ENCODE measurements around the gene ISG15. TPM values are rescaled to one million over a fixed set of nuclear protein-coding genes. Genes with fewer than 3 reads are reported as not detected.
"Not testable (repeated sequence)": the region's sequence is repeated elsewhere in the genome, so short reads cannot be mapped to it uniquely, and the experiment has no call there.

The ISG15 gene
- total RNA-seq, 2 donors from 2014 or later, result 8.3 to 29.0 TPM

- Histone ChIP-seq H3K27ac (no peak overlapping the region), H3K4me3 (no peak overlapping the region), H3K9me3 (no peaks in the 10 kb centered on the region), H3K4me1 (peaks cover 8% of the 10 kb centered on the region), H3K36me3 (replicated peaks in 1 of 2; ENCODE audit: insufficient read depth in 1 of 2, low read depth in 2 of 2) (no peaks in the 10 kb centered on the region), H3K27me3 (peaks cover 0 to 6% of the 10 kb centered on the region in 2 donors)
- intact Hi-C loops (cut with DNase I), result no loop called here
- ATAC-seq (no peak), DNase-seq (no peak)
- no peak for TF ChIP-seq CTCF (IDR thresholded peaks at IDR 0.05)
- no peak for TF ChIP-seq POLR2A (IDR thresholded peaks at IDR 0.05)
- 95 to 99% methylated on average over 11 to 18 of the region's 18 CpGs for WGBS, 2 donors
These were observed 40.4 kb downstream of the ISG15 start for GRCh38 chr1:1053682-1054081.

- no peak for TF ChIP-seq POLR2A (IDR thresholded peaks at IDR 0.05)
- DNase-seq, result no peak
- Histone ChIP-seq H3K36me3 (replicated peaks in 1 of 2; ENCODE audit: insufficient read depth in 1 of 2, low read depth in 2 of 2) (no peaks in the 10 kb centered on the region), H3K27me3 (peaks cover 0 to 7% of the 10 kb centered on the region in 2 donors), H3K27ac (no peak overlapping the region), H3K4me3 (no peak overlapping the region), H3K9me3 (no peaks in the 10 kb centered on the region), H3K4me1 (peaks cover 13% of the 10 kb centered on the region)
- ATAC-seq, result no peak
- intact Hi-C loops (cut with DNase I), result no loop called here
- 77 to 85% methylated on average over 4 to 15 of the region's 18 CpGs for WGBS, 2 donors
These were observed 40.9 kb downstream of the ISG15 start for GRCh38 chr1:1054099-1054700.

GRCh38 chr1:1054971-1055370 lies 41.7 kb downstream of the ISG15 start:
- Histone ChIP-seq H3K9me3 (no peaks in the 10 kb centered on the region), H3K36me3 (replicated peaks in 1 of 2; ENCODE audit: insufficient read depth in 1 of 2, low read depth in 2 of 2) (no peaks in the 10 kb centered on the region), H3K4me3 (no peak overlapping the region), H3K27me3 (peaks cover 0 to 7% of the 10 kb centered on the region in 2 donors), H3K27ac (no peak overlapping the region), H3K4me1 (peaks cover 21% of the 10 kb centered on the region)
- WGBS, 2 donors, result 84 to 89% methylated on average over 19 to 23 of the region's 23 CpGs
- ATAC-seq, result no peak
- TF ChIP-seq CTCF (IDR thresholded peaks at IDR 0.05), result no peak
- TF ChIP-seq POLR2A (IDR thresholded peaks at IDR 0.05), result no peak
- DNase-seq, result no peak
- intact Hi-C loops (cut with DNase I), result no loop called here

GRCh38 chr1:1055841-1056736 lies 42.8 kb downstream of the ISG15 start:
- WGBS, 2 donors, result 81 to 84% methylated on average over 32 to 45 of the region's 50 CpGs
- Histone ChIP-seq H3K9me3 (no peaks in the 10 kb centered on the region), H3K36me3 (replicated peaks in 1 of 2; ENCODE audit: insufficient read depth in 1 of 2, low read depth in 2 of 2) (no peaks in the 10 kb centered on the region), H3K4me1 (peaks cover 27% of the 10 kb centered on the region), H3K27me3 (peaks cover 0 to 9% of the 10 kb centered on the region in 2 donors), H3K27ac (no peak overlapping the region), H3K4me3 (no peak overlapping the region)
- TF ChIP-seq CTCF (IDR thresholded peaks at IDR 0.05) (no peak), POLR2A (IDR thresholded peaks at IDR 0.05) (no peak)
- intact Hi-C loops (cut with DNase I), result no loop called here
- ATAC-seq (no peak), DNase-seq (no peak)

GRCh38 chr1:1057769-1058087 lies 44.4 kb downstream of the ISG15 start:
- H3K9me3 ChIP-seq; H3K4me3 ChIP-seq; H3K36me3 ChIP-seq (replicated peaks in 1 of 2; ENCODE audit: insufficient read depth in 1 of 2, low read depth in 2 of 2); intact Hi-C loops (cut with DNase I); DNase-seq; H3K27ac ChIP-seq; ATAC-seq: not testable (repeated sequence)
- peaks cover 27% of the 10 kb centered on the region for H3K4me1 ChIP-seq
- H3K27me3 ChIP-seq, result peaks cover 0 to 14% of the 10 kb centered on the region in 2 donors
- 48 to 55% methylated on average over 15 of the region's 15 CpGs for WGBS, 2 donors

Data from body of pancreas (tissue), 4 donors.